Gastrocnemius medialis (tissue), 4 donors: ENCODE results near the gene CSNK2A1.

Experiments used
- POLR2A ChIP-seq, 2 donors: fragments of 450-650 bp; IDR thresholded peaks; one replicate each; pipeline ENCODE4 v1.6.1; 2017; ENCODE audit warnings: antibody characterized with exemption in 2 of 2, mild to moderate bottlenecking in 2 of 2, moderate library complexity in 2 of 2
- TF ChIP-seq, protein P1 (sequence below), 5 experiments: fragments of 450-650 bp in 3 of 5; fragments of 200-600 bp in 2 of 5; sonication (generic) in 2 of 5; IDR thresholded peaks in 4 of 5; conservative IDR thresholded peaks in 1 of 5; 1 replicate in 4 of 5; 2 replicates in 1 of 5; pipeline ENCODE4 v1.5.1; 2016 to 2019; ENCODE audit warnings: antibody characterized with exemption in 5 of 5, mild to moderate bottlenecking in 3 of 5, moderate library complexity in 3 of 5

DNA sequence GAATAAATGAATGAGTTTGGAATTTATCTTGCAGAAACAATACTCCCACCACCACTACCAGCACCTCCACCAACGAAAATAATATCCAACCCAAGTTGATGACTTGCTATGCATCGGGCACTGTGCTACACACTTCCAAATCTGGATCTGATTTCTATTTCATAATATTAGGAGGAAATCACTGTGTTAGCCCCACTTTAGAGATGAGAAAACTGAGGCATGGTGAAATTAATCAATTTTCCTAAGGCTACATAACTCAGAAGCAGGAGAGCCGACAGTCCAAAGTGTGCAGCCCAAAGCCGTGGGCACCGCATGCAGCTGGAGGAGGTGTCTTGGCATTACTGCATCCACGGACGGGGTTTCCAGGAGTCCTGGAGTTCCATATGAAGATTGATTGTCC, 48.9 kb upstream of the CSNK2A1 start:
- TF ChIP-seq, protein P1, sequence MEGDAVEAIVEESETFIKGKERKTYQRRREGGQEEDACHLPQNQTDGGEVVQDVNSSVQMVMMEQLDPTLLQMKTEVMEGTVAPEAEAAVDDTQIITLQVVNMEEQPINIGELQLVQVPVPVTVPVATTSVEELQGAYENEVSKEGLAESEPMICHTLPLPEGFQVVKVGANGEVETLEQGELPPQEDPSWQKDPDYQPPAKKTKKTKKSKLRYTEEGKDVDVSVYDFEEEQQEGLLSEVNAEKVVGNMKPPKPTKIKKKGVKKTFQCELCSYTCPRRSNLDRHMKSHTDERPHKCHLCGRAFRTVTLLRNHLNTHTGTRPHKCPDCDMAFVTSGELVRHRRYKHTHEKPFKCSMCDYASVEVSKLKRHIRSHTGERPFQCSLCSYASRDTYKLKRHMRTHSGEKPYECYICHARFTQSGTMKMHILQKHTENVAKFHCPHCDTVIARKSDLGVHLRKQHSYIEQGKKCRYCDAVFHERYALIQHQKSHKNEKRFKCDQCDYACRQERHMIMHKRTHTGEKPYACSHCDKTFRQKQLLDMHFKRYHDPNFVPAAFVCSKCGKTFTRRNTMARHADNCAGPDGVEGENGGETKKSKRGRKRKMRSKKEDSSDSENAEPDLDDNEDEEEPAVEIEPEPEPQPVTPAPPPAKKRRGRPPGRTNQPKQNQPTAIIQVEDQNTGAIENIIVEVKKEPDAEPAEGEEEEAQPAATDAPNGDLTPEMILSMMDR (IDR thresholded peaks at IDR 0.05 in 4 of 5, conservative IDR thresholded peaks at IDR 0.05 in 1 of 5) = no peak
- no peak for TF ChIP-seq POLR2A (IDR thresholded peaks at IDR 0.05)
